ENCODE results near the gene PAM. TPM values are rescaled to one million over a fixed set of nuclear protein-coding genes. Genes with fewer than 3 reads are reported as not detected.
A peak's percentile ranks its signal among the peaks of the same experiment; 100 is the strongest.

Gene PAM
- total RNA-seq, 1 donor from 2014 or later, result 135 TPM

- no peak overlapping the region for H3K4me3 Mint-ChIP-seq
- no peak overlapping the region for H3K27ac Mint-ChIP-seq
- TF ChIP-seq CTCF (conservative IDR thresholded peaks at IDR 0.05), result no peak
- H3K36me3 Mint-ChIP-seq, result peaks cover 12% of the 10 kb centered on the region
- peaks cover 24% of the 10 kb centered on the region for H3K4me1 Mint-ChIP-seq (ENCODE audit: unreplicated experiment)
- no peaks in the 10 kb centered on the region for H3K9me3 Mint-ChIP-seq
- peaks cover 12% of the 10 kb centered on the region for H3K27me3 Mint-ChIP-seq
- no peak for DNase-seq (ENCODE audit: extremely low spot score, unreplicated experiment)
These were observed 118.9 kb downstream of the PAM start for GRCh38 chr5:102874054-102874453.

GRCh38 chr5:102875721-102876123, 120.6 kb downstream of the PAM start:
- peaks cover 6% of the 10 kb centered on the region for H3K9me3 Mint-ChIP-seq
- H3K4me1 Mint-ChIP-seq (ENCODE audit: unreplicated experiment), result peaks cover 24% of the 10 kb centered on the region
- peak overlapping the region; percentile 9 for H3K4me3 Mint-ChIP-seq
- H3K27me3 Mint-ChIP-seq, result peaks cover 10% of the 10 kb centered on the region
- no peak for TF ChIP-seq CTCF (conservative IDR thresholded peaks at IDR 0.05)
- H3K36me3 Mint-ChIP-seq, result peaks cover 12% of the 10 kb centered on the region
- H3K27ac Mint-ChIP-seq, result peak overlapping the region; percentile 11
- DNase-seq (ENCODE audit: extremely low spot score, unreplicated experiment), result no peak

GRCh38 chr5:102876610-102877009, 121.5 kb downstream of the PAM start:
- no peak overlapping the region for H3K4me3 Mint-ChIP-seq
- peaks cover 5% of the 10 kb centered on the region for H3K27me3 Mint-ChIP-seq
- H3K4me1 Mint-ChIP-seq (ENCODE audit: unreplicated experiment), result peaks cover 24% of the 10 kb centered on the region
- no peak for TF ChIP-seq CTCF (conservative IDR thresholded peaks at IDR 0.05)
- H3K27ac Mint-ChIP-seq, result peak overlapping the region; percentile 11
- H3K9me3 Mint-ChIP-seq, result peaks cover 6% of the 10 kb centered on the region
- peaks cover 12% of the 10 kb centered on the region for H3K36me3 Mint-ChIP-seq
- DNase-seq (ENCODE audit: extremely low spot score, unreplicated experiment), result no peak

- H3K27ac Mint-ChIP-seq, result no peak overlapping the region
- peaks cover 14% of the 10 kb centered on the region for H3K9me3 Mint-ChIP-seq
- no peak for DNase-seq (ENCODE audit: extremely low spot score, unreplicated experiment)
These were observed 124.6 kb downstream of the PAM start for GRCh38 chr5:102879741-102880140.

GRCh38 chr5:102886586-102886985, 131.5 kb downstream of the PAM start:
- DNase-seq (ENCODE audit: extremely low spot score, unreplicated experiment), result no peak
- H3K36me3 Mint-ChIP-seq, result peaks cover 13% of the 10 kb centered on the region
- H3K4me1 Mint-ChIP-seq (ENCODE audit: unreplicated experiment), result no peaks in the 10 kb centered on the region
- H3K27me3 Mint-ChIP-seq, result no peaks in the 10 kb centered on the region
- no peak for TF ChIP-seq CTCF (conservative IDR thresholded peaks at IDR 0.05)
- no peak overlapping the region for H3K4me3 Mint-ChIP-seq
- no peak overlapping the region for H3K27ac Mint-ChIP-seq
- H3K9me3 Mint-ChIP-seq, result peaks cover 8% of the 10 kb centered on the region

More at GRCh38 chr5:102879741-102880140, 124.6 kb downstream of the PAM start:
- no peak for TF ChIP-seq CTCF (conservative IDR thresholded peaks at IDR 0.05)
- H3K36me3 Mint-ChIP-seq, result peaks cover 17% of the 10 kb centered on the region
- H3K4me1 Mint-ChIP-seq (ENCODE audit: unreplicated experiment), result peaks cover 15% of the 10 kb centered on the region
- H3K27me3 Mint-ChIP-seq, result peaks cover 5% of the 10 kb centered on the region
- no peak overlapping the region for H3K4me3 Mint-ChIP-seq

GRCh38 chr5:102888483-102888882, 133.4 kb downstream of the PAM start:
- no peak overlapping the region for H3K27ac Mint-ChIP-seq
- DNase-seq (ENCODE audit: extremely low spot score, unreplicated experiment), result no peak
- peaks cover 3% of the 10 kb centered on the region for H3K36me3 Mint-ChIP-seq
- no peaks in the 10 kb centered on the region for H3K9me3 Mint-ChIP-seq
- H3K27me3 Mint-ChIP-seq, result no peaks in the 10 kb centered on the region
- TF ChIP-seq CTCF (conservative IDR thresholded peaks at IDR 0.05), result no peak
- H3K4me3 Mint-ChIP-seq, result no peak overlapping the region
- H3K4me1 Mint-ChIP-seq (ENCODE audit: unreplicated experiment), result no peaks in the 10 kb centered on the region
